ENCODE data around the gene HSPA14. TPM values are rescaled to one million over a fixed set of nuclear protein-coding genes. Genes with fewer than 3 reads are reported as not detected.
A peak's percentile ranks its signal among the peaks of the same experiment; 100 is the strongest.
"Not testable (repeated sequence)": the region's sequence is repeated elsewhere in the genome, so short reads cannot be mapped to it uniquely, and the experiment has no call there.

Gene HSPA14
- total and polyA plus RNA-seq, 2 donors (not counting 1 experiment from before 2014, with no cell fraction given), result 7.4 to 14.3 TPM

DNA sequence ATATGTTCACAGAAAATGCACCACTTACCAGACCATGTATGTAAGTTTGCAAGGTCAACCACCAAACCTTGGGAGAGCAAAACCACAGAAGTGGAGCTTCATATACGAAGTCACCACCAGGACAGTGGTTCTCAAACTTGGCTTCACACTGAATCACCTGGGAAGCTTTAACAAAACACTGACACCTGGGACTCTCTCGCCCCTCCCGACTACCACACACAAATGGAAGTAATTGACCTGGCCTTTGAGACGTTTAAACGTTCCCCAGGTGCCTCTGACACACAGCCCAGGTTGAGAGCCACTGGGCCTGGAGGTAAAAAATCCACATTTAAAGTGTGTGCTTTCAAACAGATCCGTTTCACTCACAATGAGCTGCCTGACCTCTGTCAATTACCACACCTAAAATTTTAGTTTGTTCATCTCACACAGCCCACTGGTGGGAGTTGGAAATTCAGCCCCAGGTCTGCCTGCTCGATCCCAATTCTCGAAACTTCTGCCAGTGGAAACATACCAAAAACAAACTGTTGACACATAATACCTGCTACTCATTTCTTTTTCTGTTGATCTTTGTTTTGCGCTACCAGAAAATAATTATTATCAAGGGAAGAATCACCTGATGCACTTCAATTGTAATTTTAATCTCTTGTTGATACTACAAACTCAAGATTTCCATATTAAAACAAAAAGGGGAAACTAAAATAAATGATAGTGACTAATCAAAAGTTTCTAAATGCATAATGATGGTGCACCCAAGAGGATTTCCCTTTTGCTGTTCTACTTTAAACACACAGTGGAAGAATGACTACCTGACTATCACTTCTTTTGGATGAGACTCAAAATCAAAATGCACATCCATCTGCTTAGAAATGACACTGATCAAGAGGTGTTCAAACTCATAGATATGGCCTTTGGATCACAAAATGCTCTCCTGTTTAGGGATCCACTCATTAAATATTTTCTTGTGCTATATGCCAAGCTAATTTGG is 26.8 kb upstream of the HSPA14 start:
- Histone ChIP-seq H3K9me3 (ENCODE audit: control insufficient read depth, insufficient read depth, low read depth, low read length) (no peaks in the 10 kb centered on the region), H3K9ac (ENCODE audit: insufficient read depth, low read length) (no peak overlapping the region), H3K4me1 (ENCODE audit: control insufficient read depth, extremely low read depth, insufficient read depth, low read length) (no peaks in the 10 kb centered on the region), H2AFZ (ENCODE audit: low read length) (no peak overlapping the region), H3K36me3 (ENCODE audit: control insufficient read depth, insufficient read depth, low read length) (no peaks in the 10 kb centered on the region), H3K4me2 (ENCODE audit: extremely low read depth, insufficient read depth, low read length) (no peak overlapping the region), H3K27me3 (ENCODE audit: control insufficient read depth, insufficient read depth, low read length) (peaks cover 2% of the 10 kb centered on the region), H3K27ac (ENCODE audit: insufficient read depth, low read length) (no peak overlapping the region), H3K4me3 (replicated peaks in 1 of 4; ENCODE audit: control extremely low read depth in 1 of 4, insufficient read depth in 1 of 4, low read depth in 3 of 4, low read length in 4 of 4) (no peak overlapping the region), H4K20me1 (ENCODE audit: control insufficient read depth, extremely low read depth, insufficient read depth, low read length) (no peaks in the 10 kb centered on the region), H3K79me2 (ENCODE audit: control insufficient read depth, insufficient read depth, low read length) (no peaks in the 10 kb centered on the region)
- TF ChIP-seq EZH2 (IDR thresholded peaks at IDR 0.05; ENCODE audit: low read length, missing control alignments), result no peak
- TF ChIP-seq, protein P1, sequence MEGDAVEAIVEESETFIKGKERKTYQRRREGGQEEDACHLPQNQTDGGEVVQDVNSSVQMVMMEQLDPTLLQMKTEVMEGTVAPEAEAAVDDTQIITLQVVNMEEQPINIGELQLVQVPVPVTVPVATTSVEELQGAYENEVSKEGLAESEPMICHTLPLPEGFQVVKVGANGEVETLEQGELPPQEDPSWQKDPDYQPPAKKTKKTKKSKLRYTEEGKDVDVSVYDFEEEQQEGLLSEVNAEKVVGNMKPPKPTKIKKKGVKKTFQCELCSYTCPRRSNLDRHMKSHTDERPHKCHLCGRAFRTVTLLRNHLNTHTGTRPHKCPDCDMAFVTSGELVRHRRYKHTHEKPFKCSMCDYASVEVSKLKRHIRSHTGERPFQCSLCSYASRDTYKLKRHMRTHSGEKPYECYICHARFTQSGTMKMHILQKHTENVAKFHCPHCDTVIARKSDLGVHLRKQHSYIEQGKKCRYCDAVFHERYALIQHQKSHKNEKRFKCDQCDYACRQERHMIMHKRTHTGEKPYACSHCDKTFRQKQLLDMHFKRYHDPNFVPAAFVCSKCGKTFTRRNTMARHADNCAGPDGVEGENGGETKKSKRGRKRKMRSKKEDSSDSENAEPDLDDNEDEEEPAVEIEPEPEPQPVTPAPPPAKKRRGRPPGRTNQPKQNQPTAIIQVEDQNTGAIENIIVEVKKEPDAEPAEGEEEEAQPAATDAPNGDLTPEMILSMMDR (conservative IDR thresholded peaks at IDR 0.05 in 1 of 2, IDR thresholded peaks at IDR 0.05 in 1 of 2; ENCODE audit: low read depth in 1 of 2, low read length in 2 of 2), result no peak
- no peak for DNase-seq (ENCODE audit: low read depth in 2 of 2)

DNA sequence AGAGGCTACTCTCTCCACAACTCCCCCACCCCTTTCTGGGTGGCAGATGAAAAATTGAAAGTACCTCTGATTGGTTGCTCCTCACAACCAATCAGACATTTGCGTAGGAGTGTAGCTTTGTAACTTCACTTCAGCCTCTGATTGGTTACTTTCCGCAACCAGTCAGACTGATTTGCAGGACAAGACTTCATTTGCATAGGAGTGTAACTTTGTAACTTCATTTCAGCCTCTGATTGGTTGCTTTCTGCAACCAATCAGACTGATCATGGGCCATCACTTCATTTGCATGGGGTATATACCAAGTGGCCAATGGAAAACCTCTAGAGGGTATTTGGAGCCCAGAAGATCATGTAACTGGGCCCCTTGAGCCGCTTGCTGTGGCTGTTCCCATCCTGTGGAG is 25.8 kb upstream of the HSPA14 start:
- H3K27ac ChIP-seq (ENCODE audit: insufficient read depth, low read length), result no peak overlapping the region
- peaks cover 2% of the 10 kb centered on the region for H3K27me3 ChIP-seq (ENCODE audit: control insufficient read depth, insufficient read depth, low read length)
- H2AFZ ChIP-seq (ENCODE audit: low read length), result no peak overlapping the region
- no peak overlapping the region for H3K9ac ChIP-seq (ENCODE audit: insufficient read depth, low read length)
- no peak overlapping the region for H3K4me3 ChIP-seq (replicated peaks in 1 of 4; ENCODE audit: control extremely low read depth in 1 of 4, insufficient read depth in 1 of 4, low read depth in 3 of 4, low read length in 4 of 4)
- H3K4me2 ChIP-seq (ENCODE audit: extremely low read depth, insufficient read depth, low read length), result no peak overlapping the region
- H4K20me1 ChIP-seq (ENCODE audit: control insufficient read depth, extremely low read depth, insufficient read depth, low read length), result no peaks in the 10 kb centered on the region
- no peaks in the 10 kb centered on the region for H3K9me3 ChIP-seq (ENCODE audit: control insufficient read depth, insufficient read depth, low read depth, low read length)
- no peaks in the 10 kb centered on the region for H3K36me3 ChIP-seq (ENCODE audit: control insufficient read depth, insufficient read depth, low read length)
- TF ChIP-seq EZH2 (IDR thresholded peaks at IDR 0.05; ENCODE audit: low read length, missing control alignments), result no peak
- TF ChIP-seq, protein P1 (conservative IDR thresholded peaks at IDR 0.05 in 1 of 2, IDR thresholded peaks at IDR 0.05 in 1 of 2; ENCODE audit: low read depth in 1 of 2, low read length in 2 of 2), result no peak
- no peak for DNase-seq (ENCODE audit: low read depth in 2 of 2)
- H3K79me2 ChIP-seq (ENCODE audit: control insufficient read depth, insufficient read depth, low read length), result no peaks in the 10 kb centered on the region
- no peaks in the 10 kb centered on the region for H3K4me1 ChIP-seq (ENCODE audit: control insufficient read depth, extremely low read depth, insufficient read depth, low read length)

DNA sequence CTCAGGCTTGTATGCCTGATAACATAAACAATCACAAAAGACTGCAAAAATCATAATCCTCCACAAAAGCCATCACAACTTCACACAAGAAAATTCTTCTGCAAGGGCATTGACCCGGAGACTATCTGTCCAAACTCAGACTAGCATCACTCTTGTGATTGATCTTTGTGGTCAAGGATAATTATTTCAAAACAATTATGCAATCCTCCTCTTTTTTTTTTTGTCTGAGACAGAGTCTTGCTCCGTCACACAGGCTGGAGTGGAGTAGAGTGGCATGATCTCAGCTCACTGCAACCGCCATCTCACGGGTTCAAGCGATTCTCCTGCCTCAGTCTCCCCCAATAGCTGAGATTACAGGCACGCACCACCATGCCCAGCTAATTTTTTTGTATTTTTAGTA is 22.4 kb upstream of the HSPA14 start:
- Histone ChIP-seq H3K4me1 (ENCODE audit: control insufficient read depth, extremely low read depth, insufficient read depth, low read length) (peaks cover under 1% of the 10 kb centered on the region), H2AFZ (ENCODE audit: low read length) (no peak overlapping the region), H3K79me2 (ENCODE audit: control insufficient read depth, insufficient read depth, low read length) (no peaks in the 10 kb centered on the region), H3K36me3 (ENCODE audit: control insufficient read depth, insufficient read depth, low read length) (no peaks in the 10 kb centered on the region), H3K4me2 (ENCODE audit: extremely low read depth, insufficient read depth, low read length) (no peak overlapping the region), H3K27ac (ENCODE audit: insufficient read depth, low read length) (no peak overlapping the region), H4K20me1 (ENCODE audit: control insufficient read depth, extremely low read depth, insufficient read depth, low read length) (no peaks in the 10 kb centered on the region), H3K27me3 (ENCODE audit: control insufficient read depth, insufficient read depth, low read length) (no peaks in the 10 kb centered on the region), H3K4me3 (replicated peaks in 1 of 4; ENCODE audit: control extremely low read depth in 1 of 4, insufficient read depth in 1 of 4, low read depth in 3 of 4, low read length in 4 of 4) (no peak overlapping the region), H3K9me3 (ENCODE audit: control insufficient read depth, insufficient read depth, low read depth, low read length) (no peaks in the 10 kb centered on the region), H3K9ac (ENCODE audit: insufficient read depth, low read length) (no peak overlapping the region)
- DNase-seq (ENCODE audit: low read depth in 2 of 2), result peak; percentile 53 to 55
- TF ChIP-seq, protein P1 (conservative IDR thresholded peaks at IDR 0.05 in 1 of 2, IDR thresholded peaks at IDR 0.05 in 1 of 2; ENCODE audit: low read depth in 1 of 2, low read length in 2 of 2), result no peak
- no peak for TF ChIP-seq EZH2 (IDR thresholded peaks at IDR 0.05; ENCODE audit: low read length, missing control alignments)

DNA sequence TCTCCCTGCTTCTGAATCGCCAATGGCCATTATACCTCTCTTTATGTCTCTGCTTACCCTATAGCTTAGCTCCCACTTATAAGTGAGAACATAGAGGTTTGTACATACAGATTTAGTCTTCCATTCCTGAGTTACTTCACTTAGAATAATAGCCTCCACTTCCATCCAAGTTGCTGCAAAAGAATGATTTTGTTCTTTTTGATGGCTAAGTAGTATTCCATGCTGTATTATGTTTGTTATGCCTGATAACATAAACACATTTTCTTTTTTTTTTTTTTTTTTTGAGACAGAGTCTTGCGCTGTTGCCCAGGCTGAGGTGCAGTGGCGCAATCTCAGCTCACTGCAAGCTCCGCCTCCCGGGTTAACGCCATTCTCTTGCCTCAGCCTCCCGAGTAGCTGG is 21.4 kb upstream of the HSPA14 start:
- H3K27me3 ChIP-seq (ENCODE audit: control insufficient read depth, insufficient read depth, low read length); H3K79me2 ChIP-seq (ENCODE audit: control insufficient read depth, insufficient read depth, low read length); H2AFZ ChIP-seq (ENCODE audit: low read length); H4K20me1 ChIP-seq (ENCODE audit: control insufficient read depth, extremely low read depth, insufficient read depth, low read length); H3K9me3 ChIP-seq (ENCODE audit: control insufficient read depth, insufficient read depth, low read depth, low read length); H3K4me1 ChIP-seq (ENCODE audit: control insufficient read depth, extremely low read depth, insufficient read depth, low read length); DNase-seq (ENCODE audit: low read depth in 2 of 2); H3K4me3 ChIP-seq (replicated peaks in 1 of 4; ENCODE audit: control extremely low read depth in 1 of 4, insufficient read depth in 1 of 4, low read depth in 3 of 4, low read length in 4 of 4); H3K36me3 ChIP-seq (ENCODE audit: control insufficient read depth, insufficient read depth, low read length); H3K9ac ChIP-seq (ENCODE audit: insufficient read depth, low read length); H3K27ac ChIP-seq (ENCODE audit: insufficient read depth, low read length); H3K4me2 ChIP-seq (ENCODE audit: extremely low read depth, insufficient read depth, low read length): not testable (repeated sequence)
